Measurements from ENCODE around the gene MKI67. TPM values are rescaled to one million over a fixed set of nuclear protein-coding genes. Genes with fewer than 3 reads are reported as not detected.

The MKI67 gene
- total and polyA plus RNA-seq, 9 of the 15 experiments (the other 6 are each of a cell fraction or from before 2014, with no cell fraction given): 11.8 to 86.5 (median 36.0) TPM

DNA sequence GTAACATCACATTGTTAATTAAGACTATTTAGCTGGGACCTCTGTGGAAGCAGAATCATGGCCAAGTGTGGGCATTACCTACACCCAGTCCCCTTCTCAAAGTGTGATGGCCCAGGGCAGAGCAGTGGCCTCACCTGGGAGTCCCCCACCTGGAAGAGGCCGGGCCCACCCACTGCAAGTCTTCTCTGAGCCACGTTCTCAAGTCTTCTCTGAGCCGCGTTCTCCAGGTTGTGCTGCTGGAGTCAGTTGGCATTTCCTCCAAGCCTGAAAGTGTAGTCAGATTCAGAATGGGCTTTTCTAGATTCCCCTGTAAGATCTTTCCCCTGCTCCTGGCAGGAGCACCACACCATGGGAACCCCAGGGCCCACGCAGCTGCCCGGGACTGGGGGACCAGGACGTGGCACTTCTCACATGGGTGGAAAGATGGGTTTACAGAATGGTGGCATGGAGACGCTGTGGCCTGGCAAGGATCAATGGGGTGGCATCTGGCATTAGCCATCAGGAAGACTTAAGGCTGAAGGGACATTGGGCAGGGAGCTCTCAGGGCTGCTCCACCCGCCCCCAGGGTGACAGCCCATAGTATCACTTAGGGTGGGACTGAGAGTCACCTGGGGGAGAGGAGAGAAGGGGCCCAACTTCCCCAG is 68.0 kb downstream of the MKI67 start (continued):
- TF ChIP-seq, protein P1, sequence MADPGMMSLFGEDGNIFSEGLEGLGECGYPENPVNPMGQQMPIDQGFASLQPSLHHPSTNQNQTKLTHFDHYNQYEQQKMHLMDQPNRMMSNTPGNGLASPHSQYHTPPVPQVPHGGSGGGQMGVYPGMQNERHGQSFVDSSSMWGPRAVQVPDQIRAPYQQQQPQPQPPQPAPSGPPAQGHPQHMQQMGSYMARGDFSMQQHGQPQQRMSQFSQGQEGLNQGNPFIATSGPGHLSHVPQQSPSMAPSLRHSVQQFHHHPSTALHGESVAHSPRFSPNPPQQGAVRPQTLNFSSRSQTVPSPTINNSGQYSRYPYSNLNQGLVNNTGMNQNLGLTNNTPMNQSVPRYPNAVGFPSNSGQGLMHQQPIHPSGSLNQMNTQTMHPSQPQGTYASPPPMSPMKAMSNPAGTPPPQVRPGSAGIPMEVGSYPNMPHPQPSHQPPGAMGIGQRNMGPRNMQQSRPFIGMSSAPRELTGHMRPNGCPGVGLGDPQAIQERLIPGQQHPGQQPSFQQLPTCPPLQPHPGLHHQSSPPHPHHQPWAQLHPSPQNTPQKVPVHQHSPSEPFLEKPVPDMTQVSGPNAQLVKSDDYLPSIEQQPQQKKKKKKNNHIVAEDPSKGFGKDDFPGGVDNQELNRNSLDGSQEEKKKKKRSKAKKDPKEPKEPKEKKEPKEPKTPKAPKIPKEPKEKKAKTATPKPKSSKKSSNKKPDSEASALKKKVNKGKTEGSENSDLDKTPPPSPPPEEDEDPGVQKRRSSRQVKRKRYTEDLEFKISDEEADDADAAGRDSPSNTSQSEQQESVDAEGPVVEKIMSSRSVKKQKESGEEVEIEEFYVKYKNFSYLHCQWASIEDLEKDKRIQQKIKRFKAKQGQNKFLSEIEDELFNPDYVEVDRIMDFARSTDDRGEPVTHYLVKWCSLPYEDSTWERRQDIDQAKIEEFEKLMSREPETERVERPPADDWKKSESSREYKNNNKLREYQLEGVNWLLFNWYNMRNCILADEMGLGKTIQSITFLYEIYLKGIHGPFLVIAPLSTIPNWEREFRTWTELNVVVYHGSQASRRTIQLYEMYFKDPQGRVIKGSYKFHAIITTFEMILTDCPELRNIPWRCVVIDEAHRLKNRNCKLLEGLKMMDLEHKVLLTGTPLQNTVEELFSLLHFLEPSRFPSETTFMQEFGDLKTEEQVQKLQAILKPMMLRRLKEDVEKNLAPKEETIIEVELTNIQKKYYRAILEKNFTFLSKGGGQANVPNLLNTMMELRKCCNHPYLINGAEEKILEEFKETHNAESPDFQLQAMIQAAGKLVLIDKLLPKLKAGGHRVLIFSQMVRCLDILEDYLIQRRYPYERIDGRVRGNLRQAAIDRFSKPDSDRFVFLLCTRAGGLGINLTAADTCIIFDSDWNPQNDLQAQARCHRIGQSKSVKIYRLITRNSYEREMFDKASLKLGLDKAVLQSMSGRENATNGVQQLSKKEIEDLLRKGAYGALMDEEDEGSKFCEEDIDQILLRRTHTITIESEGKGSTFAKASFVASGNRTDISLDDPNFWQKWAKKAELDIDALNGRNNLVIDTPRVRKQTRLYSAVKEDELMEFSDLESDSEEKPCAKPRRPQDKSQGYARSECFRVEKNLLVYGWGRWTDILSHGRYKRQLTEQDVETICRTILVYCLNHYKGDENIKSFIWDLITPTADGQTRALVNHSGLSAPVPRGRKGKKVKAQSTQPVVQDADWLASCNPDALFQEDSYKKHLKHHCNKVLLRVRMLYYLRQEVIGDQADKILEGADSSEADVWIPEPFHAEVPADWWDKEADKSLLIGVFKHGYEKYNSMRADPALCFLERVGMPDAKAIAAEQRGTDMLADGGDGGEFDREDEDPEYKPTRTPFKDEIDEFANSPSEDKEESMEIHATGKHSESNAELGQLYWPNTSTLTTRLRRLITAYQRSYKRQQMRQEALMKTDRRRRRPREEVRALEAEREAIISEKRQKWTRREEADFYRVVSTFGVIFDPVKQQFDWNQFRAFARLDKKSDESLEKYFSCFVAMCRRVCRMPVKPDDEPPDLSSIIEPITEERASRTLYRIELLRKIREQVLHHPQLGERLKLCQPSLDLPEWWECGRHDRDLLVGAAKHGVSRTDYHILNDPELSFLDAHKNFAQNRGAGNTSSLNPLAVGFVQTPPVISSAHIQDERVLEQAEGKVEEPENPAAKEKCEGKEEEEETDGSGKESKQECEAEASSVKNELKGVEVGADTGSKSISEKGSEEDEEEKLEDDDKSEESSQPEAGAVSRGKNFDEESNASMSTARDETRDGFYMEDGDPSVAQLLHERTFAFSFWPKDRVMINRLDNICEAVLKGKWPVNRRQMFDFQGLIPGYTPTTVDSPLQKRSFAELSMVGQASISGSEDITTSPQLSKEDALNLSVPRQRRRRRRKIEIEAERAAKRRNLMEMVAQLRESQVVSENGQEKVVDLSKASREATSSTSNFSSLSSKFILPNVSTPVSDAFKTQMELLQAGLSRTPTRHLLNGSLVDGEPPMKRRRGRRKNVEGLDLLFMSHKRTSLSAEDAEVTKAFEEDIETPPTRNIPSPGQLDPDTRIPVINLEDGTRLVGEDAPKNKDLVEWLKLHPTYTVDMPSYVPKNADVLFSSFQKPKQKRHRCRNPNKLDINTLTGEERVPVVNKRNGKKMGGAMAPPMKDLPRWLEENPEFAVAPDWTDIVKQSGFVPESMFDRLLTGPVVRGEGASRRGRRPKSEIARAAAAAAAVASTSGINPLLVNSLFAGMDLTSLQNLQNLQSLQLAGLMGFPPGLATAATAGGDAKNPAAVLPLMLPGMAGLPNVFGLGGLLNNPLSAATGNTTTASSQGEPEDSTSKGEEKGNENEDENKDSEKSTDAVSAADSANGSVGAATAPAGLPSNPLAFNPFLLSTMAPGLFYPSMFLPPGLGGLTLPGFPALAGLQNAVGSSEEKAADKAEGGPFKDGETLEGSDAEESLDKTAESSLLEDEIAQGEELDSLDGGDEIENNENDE (IDR thresholded peaks at IDR 0.05; ENCODE audit: low read depth, low read length): no peak
- TF ChIP-seq BDP1 (IDR thresholded peaks at IDR 0.05; ENCODE audit: insufficient read depth, insufficient read length): no peak

All from K562 (cell line).